LNCAP (cell line): ENCODE data around the gene CXCR6.

ENCODE experiments used
- TF ChIP-seq, protein P1 (sequence below): fragments of 450-650 bp; IDR thresholded peaks from 2 replicates; pipeline ENCODE4 v1.5.1; 2017; ENCODE audit warnings: mild to moderate bottlenecking

The CXCR6 gene

GRCh38 chr3:45987368-45988291 is 44.4 kb downstream of the CXCR6 start:
- TF ChIP-seq, protein P1, sequence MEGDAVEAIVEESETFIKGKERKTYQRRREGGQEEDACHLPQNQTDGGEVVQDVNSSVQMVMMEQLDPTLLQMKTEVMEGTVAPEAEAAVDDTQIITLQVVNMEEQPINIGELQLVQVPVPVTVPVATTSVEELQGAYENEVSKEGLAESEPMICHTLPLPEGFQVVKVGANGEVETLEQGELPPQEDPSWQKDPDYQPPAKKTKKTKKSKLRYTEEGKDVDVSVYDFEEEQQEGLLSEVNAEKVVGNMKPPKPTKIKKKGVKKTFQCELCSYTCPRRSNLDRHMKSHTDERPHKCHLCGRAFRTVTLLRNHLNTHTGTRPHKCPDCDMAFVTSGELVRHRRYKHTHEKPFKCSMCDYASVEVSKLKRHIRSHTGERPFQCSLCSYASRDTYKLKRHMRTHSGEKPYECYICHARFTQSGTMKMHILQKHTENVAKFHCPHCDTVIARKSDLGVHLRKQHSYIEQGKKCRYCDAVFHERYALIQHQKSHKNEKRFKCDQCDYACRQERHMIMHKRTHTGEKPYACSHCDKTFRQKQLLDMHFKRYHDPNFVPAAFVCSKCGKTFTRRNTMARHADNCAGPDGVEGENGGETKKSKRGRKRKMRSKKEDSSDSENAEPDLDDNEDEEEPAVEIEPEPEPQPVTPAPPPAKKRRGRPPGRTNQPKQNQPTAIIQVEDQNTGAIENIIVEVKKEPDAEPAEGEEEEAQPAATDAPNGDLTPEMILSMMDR: no peak

DNA sequence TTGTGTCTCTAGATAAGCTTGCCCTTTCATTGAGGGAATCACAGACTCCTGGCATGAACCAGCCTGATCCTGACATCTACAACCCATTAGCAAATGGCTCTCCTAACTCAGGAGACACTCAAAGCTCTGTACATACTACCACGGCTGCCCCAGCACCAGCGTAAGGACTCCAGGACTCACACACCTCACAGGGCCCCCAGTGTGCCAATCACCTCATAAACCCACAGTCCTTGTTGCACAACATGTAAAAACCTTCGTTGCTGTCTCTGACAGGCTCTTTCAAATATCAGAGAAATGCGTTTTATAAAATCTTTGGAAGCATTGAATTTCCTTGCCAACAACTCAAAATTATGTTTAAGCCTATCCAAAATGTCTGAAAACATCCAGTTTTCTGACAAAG is 45.1 kb downstream of the CXCR6 start:
- TF ChIP-seq, protein P1: no peak

- TF ChIP-seq, protein P1: no peak
These were observed 45.5 kb downstream of the CXCR6 start for GRCh38 chr3:45988804-45989203.

GRCh38 chr3:45990181-45990580 is 46.9 kb downstream of the CXCR6 start:
- TF ChIP-seq, protein P1: no peak

- TF ChIP-seq, protein P1: no peak
These were observed 48.1 kb downstream of the CXCR6 start for GRCh38 chr3:45991341-45991740.

DNA sequence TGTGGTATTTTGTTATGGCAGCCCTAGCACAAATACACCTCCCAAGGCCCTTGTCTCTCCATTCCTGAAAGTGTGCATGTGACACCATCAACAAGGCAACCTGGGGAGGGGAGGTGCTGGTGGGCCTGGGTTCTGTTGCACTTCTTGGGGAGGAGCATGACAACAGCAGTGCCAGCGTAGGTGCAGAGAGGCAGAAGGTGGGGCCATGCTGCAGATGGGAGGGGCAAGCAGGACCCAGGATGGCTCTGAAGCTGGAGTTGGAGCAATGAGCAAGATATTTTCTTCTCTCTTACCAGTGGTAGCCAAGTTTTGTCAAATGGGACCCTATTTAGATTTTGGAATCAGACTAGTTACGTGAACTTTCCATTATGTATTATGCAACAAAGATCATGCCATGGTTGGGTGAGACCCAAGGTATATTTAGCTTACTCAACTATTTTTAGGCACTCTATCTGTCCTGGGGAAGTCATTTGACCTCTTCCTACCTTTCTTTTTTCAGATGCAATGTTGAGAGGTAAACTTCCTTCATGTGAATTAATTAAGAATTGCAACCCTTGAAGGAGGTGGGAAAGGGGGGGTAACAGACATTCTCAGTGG is 49.0 kb downstream of the CXCR6 start:
- TF ChIP-seq, protein P1: no peak

DNA sequence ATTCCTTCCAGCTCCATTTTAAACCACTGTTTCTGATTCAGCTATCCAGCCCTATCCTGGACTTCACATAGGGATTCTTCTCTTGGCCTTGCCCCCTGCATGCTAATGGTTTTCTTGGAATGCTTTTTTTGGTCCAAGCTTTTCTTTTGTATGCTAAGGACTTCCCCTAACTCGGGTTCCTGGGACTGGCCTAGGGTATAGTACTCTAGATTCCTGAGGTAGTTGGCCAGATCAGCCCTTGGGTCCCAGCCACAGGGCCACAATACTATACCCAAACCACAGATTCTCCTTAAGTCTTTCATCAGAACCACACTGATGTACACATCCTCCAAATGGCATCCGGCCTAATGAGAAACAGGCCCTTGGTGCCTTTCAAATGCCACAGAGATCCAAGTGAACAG is 49.6 kb downstream of the CXCR6 start:
- TF ChIP-seq, protein P1: no peak
